GM23248 (cell line): Measurements from ENCODE around the gene GEMIN7. TPM values are rescaled to one million over a fixed set of nuclear protein-coding genes. Genes with fewer than 3 reads are reported as not detected.
"Not testable (repeated sequence)": the region's sequence is repeated elsewhere in the genome, so short reads cannot be mapped to it uniquely, and the experiment has no call there.

Source experiments
- DNase-seq: peaks from one replicate; pipeline ENCODE4 v3.0.0-alpha.2; 2015
- H2AFZ ChIP-seq: fragments of 200-600 bp; sonication (generic); 2 replicates; pipeline ENCODE4 v1.6.1; 2016; ENCODE audit warnings: antibody characterized with exemption
- H3F3A ChIP-seq: fragments of 200-600 bp; sonication (generic); 2 replicates; pipeline ENCODE4 v1.6.1; 2016; ENCODE audit warnings: mild to moderate bottlenecking, antibody characterized with exemption, mixed run types; ENCODE audit not compliant: insufficient read depth
- H3K27ac ChIP-seq: fragments of 200-600 bp; sonication (generic); 2 replicates; pipeline ENCODE4 v1.5.1; 2016; ENCODE audit warnings: mild to moderate bottlenecking
- H3K27me3 ChIP-seq: fragments of 200-600 bp; sonication (generic); replicated peaks from 2 replicates; pipeline ENCODE4 v1.6.1; 2016; ENCODE audit warnings: mild to moderate bottlenecking; ENCODE audit not compliant: insufficient read depth
- H3K36me3 ChIP-seq: fragments of 200-600 bp; sonication (generic); 2 replicates; pipeline ENCODE4 v1.6.1; 2016; ENCODE audit warnings: low read depth, mild to moderate bottlenecking
- H3K4me1 ChIP-seq: fragments of 200-600 bp; sonication (generic); 2 replicates; pipeline ENCODE4 v1.6.1; 2016; ENCODE audit warnings: mild to moderate bottlenecking; ENCODE audit not compliant: insufficient read depth
- H3K4me2 ChIP-seq: fragments of 200-600 bp; sonication (generic); one replicate; pipeline ENCODE4 v1.6.1; 2016; ENCODE audit warnings: mild to moderate bottlenecking; ENCODE audit not compliant: unreplicated experiment
- H3K4me3 ChIP-seq: fragments of 200-600 bp; sonication (generic); 2 replicates; pipeline ENCODE4 v1.5.1; 2016; ENCODE audit warnings: mild to moderate bottlenecking
- H3K79me2 ChIP-seq: fragments of 200-600 bp; sonication (generic); 2 replicates; pipeline ENCODE4 v1.6.1; 2016; ENCODE audit warnings: mild to moderate bottlenecking; ENCODE audit not compliant: insufficient read depth
- H3K9ac ChIP-seq: fragments of 200-600 bp; sonication (generic); 2 replicates; pipeline ENCODE4 v1.6.1; 2016; ENCODE audit warnings: mild to moderate bottlenecking
- H3K9me2 ChIP-seq: fragments of 200-600 bp; sonication (generic); 2 replicates; pipeline ENCODE4 v1.6.1; 2016; ENCODE audit warnings: mixed run types, mild to moderate bottlenecking, moderate library complexity; ENCODE audit not compliant: insufficient read depth
- H3K9me3 ChIP-seq: fragments of 200-600 bp; sonication (generic); one replicate; pipeline ENCODE4 v1.6.1; 2017; ENCODE audit warnings: low read depth
- H4K20me1 ChIP-seq: fragments of 200-600 bp; sonication (generic); 2 replicates; pipeline ENCODE4 v1.6.0; 2016; ENCODE audit not compliant: insufficient read depth
- EZH2 ChIP-seq: fragments of 200-600 bp; sonication (generic); IDR thresholded peaks from 2 replicates; pipeline ENCODE4 v1.6.1; 2018; ENCODE audit warnings: antibody characterized with exemption, mild to moderate bottlenecking; ENCODE audit not compliant: insufficient read depth, poor library complexity, severe bottlenecking
- EZH2phosphoT487 ChIP-seq: fragments of 200-600 bp; sonication (generic); IDR thresholded peaks from 2 replicates; pipeline ENCODE4 v1.6.1; 2018; ENCODE audit warnings: antibody characterized with exemption, moderate library complexity, mild to moderate bottlenecking, low read depth; ENCODE audit not compliant: insufficient read depth
- WGBS, 2 experiments: methylation state at CpG; one replicate each; pipeline ENCODE4 v1.1.6; 2015 to 2017; ENCODE audit warnings: low lambda C conversion rate in 2 of 2, low coverage in 1 of 2; ENCODE audit errors: missing lambda C conversion rate in 2 of 2; 5-methylcytosine and 5-hydroxymethylcytosine counted together
- in situ Hi-C: fragments of 300-500 bp; cut with MboI; formaldehyde crosslinking; loops from 2 replicates; pipeline ENCODE4 v1.15.0; 2020
- polyA plus RNA-seq: library from polyadenylated mRNA; unstranded; fragments of >200 nt; fragmentation: Nextera tagmentation; extraction: Ambion mirVana; gene quantifications from 2 replicates; pipeline ENCODE4 v1.2.1, GENCODE V29; 2016
- total RNA-seq: library from RNA; depleted of rRNA; stranded (reverse); fragments of >200 nt; shearing (Covaris generic); gene quantifications from 2 replicates; pipeline ENCODE4 v1.2.3, GENCODE V29; 2014

GEMIN7 gene
- total and polyA plus RNA-seq, 2 experiments from 2014 or later = 25.3 to 48.4 TPM

GRCh38 chr19:45118106-45118505 lies 39.0 kb downstream of the GEMIN7 start:
- no peaks in the 10 kb centered on the region for H3K9me3 ChIP-seq
- H3K79me2 ChIP-seq = peaks cover 98% of the 10 kb centered on the region
- no peaks in the 10 kb centered on the region for H3F3A ChIP-seq
- no peak for TF ChIP-seq EZH2
- TF ChIP-seq EZH2phosphoT487 = no peak
- no peaks in the 10 kb centered on the region for H3K36me3 ChIP-seq
- H2AFZ ChIP-seq = no peak overlapping the region
- H3K4me3 ChIP-seq = no peak overlapping the region
- H3K9me2 ChIP-seq = no peaks in the 10 kb centered on the region
- DNase-seq = no peak
- H3K9ac ChIP-seq = no peak overlapping the region
- no peaks in the 10 kb centered on the region for H3K4me1 ChIP-seq
- in situ Hi-C loops = no loop called here
- WGBS, 2 experiments = 79 to 85% methylated on average over 5 of the region's 5 CpGs
- no peaks in the 10 kb centered on the region for H3K27me3 ChIP-seq
- H3K27ac ChIP-seq = no peak overlapping the region
- H4K20me1 ChIP-seq = peaks cover 15% of the 10 kb centered on the region; the same call in 1 of the 2 replicates
- no peak overlapping the region for H3K4me2 ChIP-seq

GRCh38 chr19:45118591-45119355 lies 39.7 kb downstream of the GEMIN7 start:
- DNase-seq, H3K36me3 ChIP-seq, in situ Hi-C loops, H3K27ac ChIP-seq, H3K9me2 ChIP-seq, H3K9ac ChIP-seq, H3K4me1 ChIP-seq, H3K27me3 ChIP-seq, H3K4me2 ChIP-seq, H3K9me3 ChIP-seq, H3F3A ChIP-seq, H3K4me3 ChIP-seq, H2AFZ ChIP-seq: not testable (repeated sequence)
- 71 to 72% methylated on average over 18 of the region's 18 CpGs for WGBS, 2 experiments
- Histone ChIP-seq H3K79me2 (peaks cover 98% of the 10 kb centered on the region), H4K20me1 (peaks cover 15% of the 10 kb centered on the region; the same call in 1 of the 2 replicates)

DNA sequence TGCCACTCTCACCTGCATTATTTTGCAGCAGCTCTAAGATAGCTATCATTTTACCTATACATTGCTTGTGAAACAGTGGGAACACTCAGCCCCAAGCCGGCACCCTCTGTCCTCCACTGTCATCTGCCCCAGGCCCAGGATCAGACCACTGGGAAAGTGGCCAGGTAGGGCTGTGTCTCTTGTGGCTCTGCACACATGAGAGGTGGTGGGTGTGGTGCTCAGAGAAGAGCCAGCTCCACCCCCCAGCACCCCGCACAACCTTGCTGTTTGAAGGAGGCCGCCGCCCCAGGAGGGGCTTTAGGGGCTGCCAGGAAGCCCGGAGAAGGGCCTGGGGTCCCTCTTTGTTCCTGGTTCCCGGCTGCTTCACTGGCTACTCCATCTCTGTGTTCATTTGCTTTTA lies 40.5 kb downstream of the GEMIN7 start:
- in situ Hi-C loops = no loop called here
- Histone ChIP-seq H2AFZ (no peak overlapping the region), H3K9ac (no peak overlapping the region), H3K27ac (no peak overlapping the region), H4K20me1 (peaks cover 15% of the 10 kb centered on the region; the same call in 1 of the 2 replicates), H3K4me3 (no peak overlapping the region), H3F3A (no peaks in the 10 kb centered on the region), H3K4me1 (no peaks in the 10 kb centered on the region), H3K9me2 (no peaks in the 10 kb centered on the region), H3K27me3 (no peaks in the 10 kb centered on the region), H3K36me3 (no peaks in the 10 kb centered on the region), H3K9me3 (no peaks in the 10 kb centered on the region), H3K79me2 (peaks cover 98% of the 10 kb centered on the region), H3K4me2 (no peak overlapping the region)
- 95 to 96% methylated on average over 6 of the region's 6 CpGs for WGBS, 2 experiments
- no peak for TF ChIP-seq EZH2
- no peak for TF ChIP-seq EZH2phosphoT487
- DNase-seq = no peak

- in situ Hi-C loops = no loop called here
- H3K79me2 ChIP-seq = peaks cover 95% of the 10 kb centered on the region
- 93 to 95% methylated on average over 11 of the region's 11 CpGs for WGBS, 2 experiments
Measured at GRCh38 chr19:45121827-45122345, 42.8 kb downstream of the GEMIN7 start.

More at GRCh38 chr19:45121827-45122345, 42.8 kb downstream of the GEMIN7 start:
- no peak overlapping the region for H3K4me3 ChIP-seq
- TF ChIP-seq EZH2phosphoT487 = no peak
- TF ChIP-seq EZH2 = no peak
- H3K9me3 ChIP-seq = no peaks in the 10 kb centered on the region
- no peaks in the 10 kb centered on the region for H3F3A ChIP-seq
- no peak overlapping the region for H2AFZ ChIP-seq
- H3K4me1 ChIP-seq = no peaks in the 10 kb centered on the region
- H3K4me2 ChIP-seq = no peak overlapping the region
- DNase-seq = no peak
- no peaks in the 10 kb centered on the region for H3K9me2 ChIP-seq
- H3K9ac ChIP-seq = no peak overlapping the region
- H3K27ac ChIP-seq = no peak overlapping the region
- peaks cover 9% of the 10 kb centered on the region for H4K20me1 ChIP-seq
- no peaks in the 10 kb centered on the region for H3K36me3 ChIP-seq
- H3K27me3 ChIP-seq = no peaks in the 10 kb centered on the region
